ENCODE results near the gene NAV2.

NAV2 gene

GRCh38 chr11:20154381-20154780 lies 441.7 kb downstream of the NAV2 start:
- no peak for DNase-seq

GRCh38 chr11:20155683-20156279 lies 443.1 kb downstream of the NAV2 start:
- DNase-seq, result no peak

- peak; percentile 82 for DNase-seq
Observed at GRCh38 chr11:20156280-20156875, 443.7 kb downstream of the NAV2 start.

- DNase-seq, result peak; percentile 48
Observed at GRCh38 chr11:20156876-20157613, 444.4 kb downstream of the NAV2 start.

GRCh38 chr11:20157728-20158127 lies 445.1 kb downstream of the NAV2 start:
- DNase-seq, result no peak

GRCh38 chr11:20158597-20159257 lies 446.1 kb downstream of the NAV2 start:
- no peak for DNase-seq

- no peak for DNase-seq
Observed at GRCh38 chr11:20159466-20160381, 447.1 kb downstream of the NAV2 start.

GRCh38 chr11:20160425-20161229 lies 448.0 kb downstream of the NAV2 start, which contains the start of gene DBX1:
Gene DBX1 (minus strand): TSS chr11:20160475. CDS start chr11:20160324, 151 bp downstream.
- no peak for DNase-seq

GRCh38 chr11:20161230-20161918 lies 448.7 kb downstream of the NAV2 start:
- no peak for DNase-seq

GRCh38 chr11:20161923-20162744 lies 449.5 kb downstream of the NAV2 start:
- DNase-seq, result no peak

GRCh38 chr11:20162824-20163782 lies 450.5 kb downstream of the NAV2 start:
- no peak for DNase-seq

GRCh38 chr11:20163783-20164481 lies 451.3 kb downstream of the NAV2 start:
- DNase-seq, result no peak

Measured in NCI-H1105 (cell line).